Measurements from ENCODE around the gene SLCO3A1. TPM values are rescaled to one million over a fixed set of nuclear protein-coding genes. Genes with fewer than 3 reads are reported as not detected.

SLCO3A1 gene
- total RNA-seq, 2 donors from 2014 or later: 21.4 to 27.3 TPM

GRCh38 chr15:91826443-91826842, 27.1 kb upstream of the SLCO3A1 start:
- Histone ChIP-seq H3K27ac (no peak overlapping the region), H3K4me1 (no peaks in the 10 kb centered on the region), H3K9me3 (peaks cover 0 to under 1% of the 10 kb centered on the region in 2 donors), H3K27me3 (no peaks in the 10 kb centered on the region), H3K36me3 (no peaks in the 10 kb centered on the region), H3K4me3 (no peak overlapping the region)
- no peak for TF ChIP-seq CTCF (IDR thresholded peaks at IDR 0.05)
- no peak for DNase-seq (ENCODE audit: low spot score)

- Histone ChIP-seq H3K4me3 (no peak overlapping the region), H3K4me1 (no peaks in the 10 kb centered on the region), H3K27me3 (no peaks in the 10 kb centered on the region), H3K27ac (no peak overlapping the region), H3K36me3 (no peaks in the 10 kb centered on the region), H3K9me3 (no peaks in the 10 kb centered on the region)
- TF ChIP-seq CTCF (IDR thresholded peaks at IDR 0.05): no peak
- DNase-seq (ENCODE audit: low spot score): no peak
These were observed 20.5 kb upstream of the SLCO3A1 start for GRCh38 chr15:91833056-91833455.

GRCh38 chr15:91839867-91840266, 13.6 kb upstream of the SLCO3A1 start:
- Histone ChIP-seq H3K9me3 (no peaks in the 10 kb centered on the region), H3K4me3 (no peak overlapping the region)
- DNase-seq (ENCODE audit: low spot score): no peak

GRCh38 chr15:91841861-91842260, 11.6 kb upstream of the SLCO3A1 start:
- no peak for DNase-seq (ENCODE audit: low spot score)
- Histone ChIP-seq H3K27ac (no peak overlapping the region), H3K4me3 (no peak overlapping the region), H3K9me3 (no peaks in the 10 kb centered on the region), H3K4me1 (no peaks in the 10 kb centered on the region), H3K27me3 (no peaks in the 10 kb centered on the region), H3K36me3 (no peaks in the 10 kb centered on the region)
- TF ChIP-seq CTCF (IDR thresholded peaks at IDR 0.05): no peak

More at GRCh38 chr15:91839867-91840266, 13.6 kb upstream of the SLCO3A1 start:
- Histone ChIP-seq H3K27me3 (no peaks in the 10 kb centered on the region), H3K27ac (no peak overlapping the region), H3K36me3 (no peaks in the 10 kb centered on the region), H3K4me1 (no peaks in the 10 kb centered on the region)
- TF ChIP-seq CTCF (IDR thresholded peaks at IDR 0.05): no peak

- no peaks in the 10 kb centered on the region for H3K27me3 ChIP-seq
- H3K27ac ChIP-seq: no peak overlapping the region
- no peak overlapping the region for H3K4me3 ChIP-seq
- no peaks in the 10 kb centered on the region for H3K4me1 ChIP-seq
- DNase-seq (ENCODE audit: low spot score): no peak
- H3K9me3 ChIP-seq: no peaks in the 10 kb centered on the region
- no peaks in the 10 kb centered on the region for H3K36me3 ChIP-seq
- no peak for TF ChIP-seq CTCF (IDR thresholded peaks at IDR 0.05)
These were observed 9.2 kb upstream of the SLCO3A1 start for GRCh38 chr15:91844341-91844740.

GRCh38 chr15:91844928-91845327, 8.6 kb upstream of the SLCO3A1 start:
- H3K27me3 ChIP-seq: no peaks in the 10 kb centered on the region
- no peak overlapping the region for H3K27ac ChIP-seq
- no peaks in the 10 kb centered on the region for H3K9me3 ChIP-seq
- no peak for TF ChIP-seq CTCF (IDR thresholded peaks at IDR 0.05)
- no peaks in the 10 kb centered on the region for H3K36me3 ChIP-seq
- H3K4me3 ChIP-seq: no peak overlapping the region
- H3K4me1 ChIP-seq: no peaks in the 10 kb centered on the region
- DNase-seq (ENCODE audit: low spot score): no peak
